ENCODE measurements around the gene CTNNA2. TPM values are rescaled to one million over a fixed set of nuclear protein-coding genes. Genes with fewer than 3 reads are reported as not detected.

Gene CTNNA2
- total RNA-seq, 1 experiment from 2014 or later, result 5.5 TPM

GRCh38 chr2:80190166-80190565, 677.3 kb downstream of the CTNNA2 start:
- Histone ChIP-seq H3K23ac (ENCODE audit: insufficient read length, low read depth, low read length) (no peak overlapping the region), H4K5ac (ENCODE audit: insufficient read length, low read depth, low read length) (no peak overlapping the region), H3K27me3 (ENCODE audit: insufficient read depth, low read length) (no peaks in the 10 kb centered on the region), H3K56ac (ENCODE audit: insufficient read length, low read depth, low read length) (no peak overlapping the region), H3K9ac (ENCODE audit: extremely low read depth, insufficient read length, low read length) (no peak overlapping the region), H3K4ac (ENCODE audit: low read depth, low read length) (no peak overlapping the region), H3K4me2 (ENCODE audit: insufficient read depth, insufficient read length, low read length) (no peak overlapping the region), H3K79me1 (ENCODE audit: insufficient read depth, low read depth, low read length, poor library complexity, severe bottlenecking) (no peaks in the 10 kb centered on the region), H3K79me2 (ENCODE audit: insufficient read depth, low read length) (no peaks in the 10 kb centered on the region), H3K4me1 (ENCODE audit: insufficient read depth, low read length) (peaks cover 5% of the 10 kb centered on the region; the same call in 1 of the 2 replicates), H3K14ac (ENCODE audit: insufficient read depth, low read length) (no peak overlapping the region), H4K91ac (ENCODE audit: insufficient read length, low read depth, low read length) (no peak overlapping the region), H4K20me1 (ENCODE audit: control insufficient read depth, insufficient read depth, insufficient read length) (no peaks in the 10 kb centered on the region), H3T11ph (ENCODE audit: low read length) (no peak overlapping the region), H3K27ac (ENCODE audit: insufficient read length, low read depth, low read length) (no peak overlapping the region), H2AK5ac (ENCODE audit: insufficient read length, low read length) (no peak overlapping the region), H3K23me2 (ENCODE audit: insufficient read length, low read depth, low read length, poor library complexity, severe bottlenecking) (no peaks in the 10 kb centered on the region), H4K8ac (replicated peaks; ENCODE audit: insufficient read length, low read depth, low read length) (no peak overlapping the region), H2BK15ac (ENCODE audit: low read depth, low read length) (no peak overlapping the region), H2BK120ac (ENCODE audit: low read depth, low read length, poor library complexity, severe bottlenecking) (no peak overlapping the region), H3K9me3 (ENCODE audit: control insufficient read depth, low read depth, low read length) (no peaks in the 10 kb centered on the region), H3K18ac (ENCODE audit: insufficient read length, low read depth, low read length) (no peak overlapping the region), H2BK12ac (ENCODE audit: insufficient read length, low read depth, low read length) (no peak overlapping the region), H2BK5ac (ENCODE audit: insufficient read length, low read length) (no peak overlapping the region), H2BK20ac (ENCODE audit: low read depth, low read length, poor library complexity, severe bottlenecking) (no peak overlapping the region), H2AFZ (ENCODE audit: low read length) (no peak overlapping the region)
- Mint-ChIP-seq H3K4me3 (no peak overlapping the region), H3K4me1 (peaks cover 4 to 5% of the 10 kb centered on the region in 2 experiments), H3K9me3 (no peaks in the 10 kb centered on the region; a peak in 1 of 5 replicates), H3K36me3 (ENCODE audit: insufficient read depth in 1 of 3, low read depth in 3 of 3) (no peaks in the 10 kb centered on the region), H3K27ac (no peak overlapping the region), H3K27me3 (ENCODE audit: low read depth) (no peaks in the 10 kb centered on the region)
- DNase-seq, result no peak
- TF ChIP-seq CTCF (conservative IDR thresholded peaks at IDR 0.05), result no peak
- no CpG with 5 or more reads among the region's 5 CpGs for WGBS (ENCODE audit: extremely low coverage, insufficient read length, low lambda C conversion rate)

All from H9 (cell line).